Hypothalamus (tissue), 51 donors: ENCODE results near the gene SART3.

Experiments
- DNase-seq, 51 donors: peaks; one replicate each; lab custom pipeline; 2025; lab: John Stamatoyannopoulos, UW

SART3 gene

DNA sequence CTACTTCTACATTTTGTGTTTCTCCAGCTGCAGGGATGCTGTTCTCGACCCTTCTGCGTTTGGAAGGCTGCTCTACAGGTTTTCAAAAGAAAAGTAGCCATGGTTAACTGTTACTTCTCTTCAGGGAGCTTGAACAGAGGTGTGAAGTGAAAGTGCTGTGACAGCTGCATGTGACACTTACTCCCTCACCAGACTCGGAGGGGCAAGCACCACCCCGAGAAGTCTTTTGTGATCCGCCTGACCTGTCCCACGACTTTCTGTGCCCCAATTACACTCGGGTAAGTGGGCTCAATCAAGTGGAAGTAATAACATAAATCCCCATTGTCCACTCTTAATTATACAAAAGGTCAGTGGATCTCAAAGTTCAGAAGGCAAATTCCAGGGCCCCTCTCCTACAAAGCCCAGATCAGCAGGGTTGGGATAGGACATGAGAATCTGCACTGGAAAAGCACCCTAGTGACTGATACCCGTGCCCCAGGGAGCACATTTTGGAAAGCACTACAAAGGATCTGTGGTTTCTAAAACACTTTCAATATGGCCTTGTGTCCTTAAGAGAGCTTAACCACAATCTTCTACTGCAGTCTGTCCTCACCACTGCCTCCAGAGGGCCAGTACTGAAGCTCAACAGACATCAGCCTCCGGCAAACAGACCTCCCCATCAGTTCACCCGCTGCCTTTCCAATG lies 34.3 kb downstream of the SART3 start:
- DNase-seq = no peak

- DNase-seq = no peak
Measured at GRCh38 chr12:108525681-108526080, 35.3 kb downstream of the SART3 start.

DNA sequence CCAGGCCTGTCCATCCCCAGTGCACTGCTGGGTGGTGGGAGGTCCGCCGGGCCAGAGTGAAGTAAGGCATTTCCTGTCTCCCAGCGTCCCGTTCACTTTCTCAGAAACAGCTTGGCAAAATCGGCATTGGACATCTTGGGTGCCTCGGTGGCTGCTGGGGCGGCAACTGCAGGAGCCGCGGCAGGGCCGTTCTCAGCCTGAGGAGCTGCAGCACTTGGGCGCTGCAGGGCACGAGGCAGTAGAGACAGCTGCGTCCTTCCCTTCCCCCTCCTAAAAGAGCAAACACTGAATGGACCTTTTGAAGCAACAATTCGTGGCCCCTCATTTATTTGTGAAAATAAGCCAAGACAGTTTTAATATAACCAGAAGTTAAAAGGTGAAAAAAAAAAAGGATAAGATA lies 37.6 kb downstream of the SART3 start:
- DNase-seq = peak in 10 of 51 donors; percentile 17 to 55 (median 28)

DNA sequence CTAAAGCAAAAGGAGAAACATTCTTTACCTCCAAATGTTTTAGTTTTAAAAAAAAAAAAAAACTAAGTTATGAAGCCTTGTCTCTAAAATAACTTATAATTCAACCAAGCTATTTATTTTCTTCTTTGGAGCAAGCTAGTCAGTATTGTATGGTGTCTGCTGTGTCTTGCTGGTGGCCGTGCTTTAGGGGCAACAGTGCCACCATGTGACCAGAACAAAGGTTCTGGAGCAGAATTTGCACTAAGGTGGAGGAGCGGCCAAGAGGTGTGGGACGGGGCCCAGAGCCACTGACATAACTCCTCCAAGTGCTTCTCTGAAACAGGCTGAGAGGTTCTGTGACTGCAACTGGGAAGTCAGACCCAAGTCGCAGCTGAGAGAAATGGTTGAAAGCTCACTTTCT lies 41.4 kb downstream of the SART3 start:
- no peak for DNase-seq

DNA sequence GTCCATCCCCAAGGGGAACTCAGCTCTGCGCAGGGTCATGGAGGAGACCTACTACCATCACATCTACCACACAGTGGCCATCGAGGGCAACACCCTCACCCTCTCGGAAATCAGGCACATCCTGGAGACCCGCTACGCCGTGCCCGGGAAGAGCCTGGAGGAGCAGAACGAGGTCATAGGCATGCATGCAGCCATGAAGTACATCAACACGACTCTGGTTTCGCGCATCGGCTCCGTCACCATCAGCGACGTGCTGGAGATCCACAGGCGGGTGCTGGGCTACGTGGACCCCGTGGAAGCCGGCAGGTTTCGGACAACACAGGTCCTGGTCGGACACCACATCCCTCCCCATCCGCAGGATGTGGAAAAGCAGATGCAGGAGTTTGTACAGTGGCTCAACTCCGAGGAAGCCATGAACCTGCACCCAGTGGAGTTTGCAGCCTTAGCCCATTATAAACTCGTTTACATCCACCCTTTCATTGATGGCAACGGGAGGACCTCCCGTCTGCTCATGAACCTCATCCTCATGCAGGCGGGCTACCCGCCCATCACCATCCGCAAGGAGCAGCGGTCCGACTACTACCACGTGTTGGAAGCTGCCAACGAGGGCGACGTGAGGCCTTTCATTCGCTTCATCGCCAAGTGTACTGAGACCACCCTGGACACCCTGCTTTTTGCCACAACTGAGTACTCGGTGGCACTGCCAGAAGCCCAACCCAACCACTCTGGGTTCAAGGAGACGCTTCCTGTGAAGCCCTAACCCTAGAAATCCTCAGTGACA lies 42.1 kb downstream of the SART3 start:
- DNase-seq = no peak

- no peak for DNase-seq
Measured at GRCh38 chr12:108518101-108518715, 42.8 kb downstream of the SART3 start.

- no peak for DNase-seq
Measured at GRCh38 chr12:108517288-108518100, 43.5 kb downstream of the SART3 start.

- no peak for DNase-seq
Measured at GRCh38 chr12:108516511-108517275, 44.3 kb downstream of the SART3 start.

- DNase-seq = no peak
Measured at GRCh38 chr12:108515916-108516315, 45.1 kb downstream of the SART3 start.

DNA sequence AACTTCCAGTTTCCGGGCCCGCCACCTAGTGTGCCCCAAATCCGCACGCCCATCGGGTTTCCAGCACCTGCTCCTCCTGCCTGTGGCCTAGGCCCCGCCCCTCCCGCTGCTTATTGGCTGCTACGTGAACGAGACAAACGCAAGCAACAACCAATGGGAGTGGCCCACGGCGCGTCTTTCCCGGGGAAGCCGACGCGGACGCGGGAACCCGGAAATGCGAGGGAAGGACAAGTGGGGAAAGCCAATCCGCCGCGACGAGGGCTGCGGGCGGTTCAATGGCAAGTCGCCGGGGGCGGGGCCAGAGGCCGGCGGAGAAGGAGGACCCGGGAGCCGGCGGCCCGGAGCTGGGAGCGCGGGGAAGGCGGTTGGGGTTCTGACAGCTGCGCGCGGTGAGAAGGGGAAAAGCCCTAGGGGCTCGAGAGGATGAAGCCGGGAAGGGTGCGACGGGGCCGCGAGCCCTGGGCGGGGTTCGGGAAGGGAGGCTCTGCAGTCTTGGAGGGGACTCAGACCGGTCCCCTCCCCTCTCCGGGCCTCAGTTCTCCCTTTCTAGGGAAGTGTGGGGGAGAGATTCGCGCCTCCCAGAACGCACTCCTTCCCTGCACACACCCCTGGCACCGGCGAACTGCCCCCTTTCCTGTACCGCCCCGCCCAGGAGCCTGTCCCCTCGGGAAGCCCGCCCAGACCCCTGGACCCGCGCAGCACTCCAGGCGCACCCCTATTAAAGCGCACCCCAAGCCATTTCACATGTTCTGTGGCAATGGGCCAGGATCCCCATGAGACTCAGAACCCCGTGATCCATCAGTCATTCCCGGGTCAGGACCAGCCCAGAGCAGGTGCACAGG lies 45.8 kb downstream of the SART3 start, which contains the start of gene FICD:
Gene FICD (plus strand): TSS at position 305 of the 842 bp plus-strand sequence. CDS start 1,696 bp downstream, outside the sequence.
- peak; percentile 81 to 100 (median 99) for DNase-seq

DNA sequence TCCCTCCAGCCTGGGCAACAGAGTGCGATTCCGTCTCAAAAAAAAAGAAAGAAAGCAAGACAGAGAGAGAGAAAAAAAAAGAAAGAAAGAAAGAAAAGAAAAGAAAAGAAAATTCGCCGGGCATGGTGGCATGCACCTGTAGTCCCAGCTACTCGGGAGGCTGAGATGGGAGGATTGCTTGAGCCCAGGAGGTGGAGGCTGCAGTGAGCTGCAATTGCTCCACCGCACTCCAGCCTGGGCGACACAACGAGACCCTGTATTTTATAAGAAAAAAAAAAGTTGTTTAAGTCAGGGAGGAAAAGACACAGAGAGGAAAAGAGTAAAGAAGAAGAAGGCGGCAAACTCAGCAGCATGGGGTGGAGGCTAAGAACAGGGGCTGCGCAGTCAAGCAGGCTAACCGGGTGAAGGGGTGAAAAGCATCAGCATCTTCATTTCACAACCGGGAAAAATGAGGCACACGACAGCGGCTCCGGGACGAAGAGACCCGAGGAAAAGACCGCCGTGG lies 46.5 kb downstream of the SART3 start:
- DNase-seq = no peak

DNA sequence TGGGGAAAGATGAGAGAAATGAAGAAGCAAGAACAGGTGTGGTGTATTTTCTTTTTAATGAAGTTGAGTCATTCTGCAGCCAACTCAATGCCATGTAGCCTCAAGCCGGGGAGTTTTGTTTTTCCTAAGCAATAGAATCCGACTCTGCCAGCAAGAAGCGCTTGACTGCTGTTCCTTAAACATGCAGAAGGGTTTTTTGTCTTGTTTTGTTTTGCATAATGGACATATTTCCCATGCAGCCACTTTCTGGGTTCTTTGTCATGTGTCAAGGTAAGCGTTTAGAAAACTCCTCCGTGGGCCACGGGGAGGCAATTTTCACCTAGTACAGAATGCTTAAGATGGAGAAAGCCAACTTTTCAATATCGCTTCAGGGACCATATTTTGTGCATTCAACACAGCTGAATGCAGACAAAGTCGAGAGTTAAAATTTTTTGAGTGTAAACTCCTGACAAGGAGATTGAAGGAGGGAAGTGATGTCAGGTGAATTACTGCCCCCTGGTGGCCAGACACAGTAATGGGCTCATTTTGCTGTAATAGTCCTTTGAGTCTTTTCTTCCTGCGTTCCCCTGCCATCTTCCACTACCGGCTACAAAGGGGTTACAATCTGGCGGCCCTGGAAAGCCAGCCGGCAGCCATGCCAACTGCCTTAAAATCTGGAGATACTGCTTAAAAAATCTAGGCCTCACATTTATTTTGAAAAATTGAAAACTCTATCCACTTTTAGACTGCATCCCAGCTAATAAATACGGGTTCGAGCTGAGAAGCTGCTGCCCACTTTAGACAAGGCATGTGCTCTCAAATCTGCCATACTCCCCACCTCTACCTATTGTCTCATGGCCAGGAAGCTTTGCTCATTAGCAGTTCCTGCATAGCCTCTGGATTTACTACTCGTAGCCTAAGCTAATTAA lies 49.1 kb downstream of the SART3 start:
- peak in 44 of 51 donors; percentile 12 to 84 (median 54) for DNase-seq

GRCh38 chr12:108510836-108511235 lies 50.1 kb downstream of the SART3 start:
- DNase-seq = no peak

GRCh38 chr12:108509806-108510205 lies 51.2 kb downstream of the SART3 start:
- DNase-seq = no peak

DNA sequence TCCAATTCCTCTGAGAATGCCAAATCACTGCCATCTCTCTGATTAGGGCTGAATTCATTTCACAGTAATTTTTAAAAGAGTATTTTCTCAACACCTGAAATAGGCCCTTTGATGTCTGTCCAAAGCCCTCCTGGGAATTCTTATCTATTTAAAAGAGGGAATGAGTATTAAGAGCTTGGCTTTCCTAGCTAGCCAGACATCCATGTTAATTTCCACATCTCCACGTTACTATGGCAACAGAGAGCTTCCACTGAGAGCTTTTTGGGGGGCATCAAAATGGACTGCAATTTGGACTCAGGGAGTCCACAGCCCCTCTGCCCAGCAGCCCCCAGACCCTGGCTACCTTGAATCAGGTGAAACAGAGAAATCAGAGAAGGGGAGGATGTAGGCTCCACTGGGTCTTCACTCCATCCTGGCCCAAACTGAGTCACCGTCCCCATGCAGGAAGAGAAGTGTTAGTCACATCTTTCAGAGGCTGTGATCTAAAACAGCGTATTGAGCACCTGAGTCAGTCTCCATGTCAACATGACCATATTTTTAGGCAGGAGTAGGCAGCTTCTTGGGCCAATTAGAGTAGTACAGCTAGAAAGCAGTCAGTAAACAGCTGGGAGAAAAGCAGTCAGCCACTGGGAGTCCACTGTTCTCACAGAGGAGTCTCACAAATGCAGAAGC lies 52.9 kb downstream of the SART3 start:
- DNase-seq = peak in 5 of 51 donors; percentile 5 to 80 (median 13)

- no peak for DNase-seq
Measured at GRCh38 chr12:108505129-108505528, 55.8 kb downstream of the SART3 start.

DNA sequence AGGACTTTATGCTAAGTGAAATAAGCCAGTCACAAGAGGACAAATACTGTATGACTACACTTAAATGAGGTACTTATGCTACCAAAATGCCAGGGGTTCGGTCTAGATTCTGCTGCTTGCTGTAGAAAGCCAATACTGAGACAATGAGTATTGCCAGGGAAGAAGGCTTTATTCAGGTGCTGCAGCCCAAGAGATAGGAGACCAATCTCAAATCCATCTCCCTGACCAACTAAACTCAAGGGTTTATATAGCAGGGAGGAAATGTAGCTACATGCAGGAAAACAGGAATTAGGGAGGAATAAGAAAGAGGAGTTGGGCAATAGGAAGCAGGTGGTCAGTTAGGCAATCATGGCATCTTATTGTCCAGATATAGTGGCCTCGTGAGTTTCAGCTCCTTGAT lies 58.1 kb downstream of the SART3 start:
- DNase-seq = no peak
